ENCODE measurements around the gene KRTAP4-5.
"Not testable (repeated sequence)": the region's sequence is repeated elsewhere in the genome, so short reads cannot be mapped to it uniquely, and the experiment has no call there.

The KRTAP4-5 gene

GRCh38 chr17:41105347-41105746, 44.3 kb downstream of the KRTAP4-5 start, which contains the start of gene KRTAP4-9:
TSS of gene KRTAP4-9 (plus strand) at chr17:41105389. CDS start at chr17:41105389, 0 bp downstream.
- DNase-seq = not testable (repeated sequence)

GRCh38 chr17:41104386-41105038, 45.1 kb downstream of the KRTAP4-5 start:
- not testable (repeated sequence) for DNase-seq

- DNase-seq = no peak
These were observed 45.7 kb downstream of the KRTAP4-5 start for GRCh38 chr17:41103896-41104295.

GRCh38 chr17:41101586-41102259, 47.9 kb downstream of the KRTAP4-5 start, which contains the start of gene KRTAP4-16:
TSS of gene KRTAP4-16 (minus strand) at chr17:41102209. CDS start at chr17:41102209, 0 bp downstream.
- no peak for DNase-seq

GRCh38 chr17:41099682-41100480, 49.7 kb downstream of the KRTAP4-5 start:
- not testable (repeated sequence) for DNase-seq
